ENCODE data around the gene PPP2R2B. TPM values are rescaled to one million over a fixed set of nuclear protein-coding genes. Genes with fewer than 3 reads are reported as not detected.

Gene PPP2R2B
- total and polyA plus RNA-seq, 2 of the 4 experiments (the other 2 are of a cell fraction) = not detected

- Histone ChIP-seq H2BK5ac (ENCODE audit: low read depth, low read length, poor library complexity, severe bottlenecking) (no peak overlapping the region), H2BK120ac (ENCODE audit: low read depth, low read length) (no peak overlapping the region), H3K4me2 (ENCODE audit: low read depth, low read length) (no peak overlapping the region), H3K4ac (ENCODE audit: low read depth, low read length) (no peak overlapping the region), H2AFZ (replicated peaks; ENCODE audit: low read length, poor library complexity) (no peak overlapping the region), H3K9ac (ENCODE audit: low read depth, low read length) (no peak overlapping the region), H3K4me3 (ENCODE audit: insufficient read depth, low read depth, low read length) (no peak overlapping the region), H2BK15ac (ENCODE audit: low read depth, low read length) (no peak overlapping the region), H3K18ac (ENCODE audit: low read depth, low read length) (no peak overlapping the region), H3K4me1 (ENCODE audit: control insufficient read depth, insufficient read depth, low read length) (no peaks in the 10 kb centered on the region), H3K56ac (ENCODE audit: extremely low read depth, insufficient read depth, low read length) (no peak overlapping the region), H3K14ac (replicated peaks; ENCODE audit: low read depth, low read length) (no peak overlapping the region), H2AK5ac (ENCODE audit: low read depth, low read length) (no peak overlapping the region), H4K91ac (ENCODE audit: insufficient read depth, low read depth, low read length) (no peak overlapping the region), H3K9me1 (ENCODE audit: insufficient read depth, low read length) (no peaks in the 10 kb centered on the region), H3K9me3 (ENCODE audit: control insufficient read depth, insufficient read depth, low read length) (no peaks in the 10 kb centered on the region; the same call in 1 of the 2 replicates), H3K79me1 (ENCODE audit: low read depth in 1 of 2, low read length in 2 of 2) (no peaks in the 10 kb centered on the region), H3K27ac (ENCODE audit: insufficient read depth, low read length) (no peak overlapping the region), H4K8ac (ENCODE audit: low read depth in 2 of 2, low read length in 2 of 2) (no peak overlapping the region), H2AK9ac (replicated peaks; ENCODE audit: low read depth, low read length, poor library complexity) (no peak overlapping the region), H4K20me1 (ENCODE audit: insufficient read depth, low read length) (no peaks in the 10 kb centered on the region), H2BK20ac (ENCODE audit: low read depth, low read length) (no peak overlapping the region), H3K23ac (ENCODE audit: low read depth, low read length) (no peak overlapping the region), H4K5ac (ENCODE audit: low read depth, low read length) (no peak overlapping the region), H3K27me3 (ENCODE audit: control insufficient read depth, insufficient read depth, low read length) (no peaks in the 10 kb centered on the region), H3K36me3 (ENCODE audit: control insufficient read depth, insufficient read depth, low read length) (no peaks in the 10 kb centered on the region)
- dilution Hi-C loops (cut with HindIII; ENCODE audit: low sequenced_read_pairs, unreplicated experiment) = no loop called here
- no CpG with 5 or more reads among the region's 8 CpGs for WGBS, 2 experiments (ENCODE audit: extremely low coverage in 2 of 2, insufficient read length in 1 of 2)
- ChIA-PET POLR2A (ENCODE audit: unreplicated experiment) (no interaction called here), CTCF (no interaction called here)
- DNase-seq (no peak), ATAC-seq (ENCODE audit: low read depth) (no peak)
- TF ChIP-seq MXI1 (IDR thresholded peaks at IDR 0.05; ENCODE audit: borderline replicate concordance, low read depth, low read length) (no peak), USF2 (IDR thresholded peaks at IDR 0.05; ENCODE audit: low read depth, low read length) (no peak), RCOR1 (IDR thresholded peaks at IDR 0.05; ENCODE audit: insufficient replicate concordance, low read length) (no peak)
- BruUV-seq (replicated peaks) = no TSS peak
- intact Hi-C loops (cut with micrococcal nuclease) = no loop called here
- in situ Hi-C loops (cut with MboI; ENCODE audit: low sequenced_read_pairs) = no loop called here
Observed at GRCh38 chr5:146632620-146633322, 245.8 kb downstream of the PPP2R2B start.
